ENCODE data around the gene CLCN5.

- TF ChIP-seq ZNF562 (CRISPR knock-in tag; IDR thresholded peaks at IDR 0.05; ENCODE audit: borderline replicate concordance): no peak
- TF ChIP-seq, protein P1, sequence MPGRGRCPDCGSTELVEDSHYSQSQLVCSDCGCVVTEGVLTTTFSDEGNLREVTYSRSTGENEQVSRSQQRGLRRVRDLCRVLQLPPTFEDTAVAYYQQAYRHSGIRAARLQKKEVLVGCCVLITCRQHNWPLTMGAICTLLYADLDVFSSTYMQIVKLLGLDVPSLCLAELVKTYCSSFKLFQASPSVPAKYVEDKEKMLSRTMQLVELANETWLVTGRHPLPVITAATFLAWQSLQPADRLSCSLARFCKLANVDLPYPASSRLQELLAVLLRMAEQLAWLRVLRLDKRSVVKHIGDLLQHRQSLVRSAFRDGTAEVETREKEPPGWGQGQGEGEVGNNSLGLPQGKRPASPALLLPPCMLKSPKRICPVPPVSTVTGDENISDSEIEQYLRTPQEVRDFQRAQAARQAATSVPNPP (CRISPR knock-in tag; IDR thresholded peaks at IDR 0.05): no peak
- TF ChIP-seq NR2F6 (IDR thresholded peaks at IDR 0.05): no peak
- no peak for TF ChIP-seq NR2F6 (CRISPR knock-in tag; IDR thresholded peaks at IDR 0.05)
- no peak for TF ChIP-seq FOXC1 (CRISPR knock-in tag; IDR thresholded peaks at IDR 0.05; ENCODE audit: borderline replicate concordance)
- no peak for TF ChIP-seq CTCF (CRISPR knock-in tag; IDR thresholded peaks at IDR 0.05)
- no peak for TF ChIP-seq MAX (IDR thresholded peaks at IDR 0.05)
- TF ChIP-seq, protein P2, sequence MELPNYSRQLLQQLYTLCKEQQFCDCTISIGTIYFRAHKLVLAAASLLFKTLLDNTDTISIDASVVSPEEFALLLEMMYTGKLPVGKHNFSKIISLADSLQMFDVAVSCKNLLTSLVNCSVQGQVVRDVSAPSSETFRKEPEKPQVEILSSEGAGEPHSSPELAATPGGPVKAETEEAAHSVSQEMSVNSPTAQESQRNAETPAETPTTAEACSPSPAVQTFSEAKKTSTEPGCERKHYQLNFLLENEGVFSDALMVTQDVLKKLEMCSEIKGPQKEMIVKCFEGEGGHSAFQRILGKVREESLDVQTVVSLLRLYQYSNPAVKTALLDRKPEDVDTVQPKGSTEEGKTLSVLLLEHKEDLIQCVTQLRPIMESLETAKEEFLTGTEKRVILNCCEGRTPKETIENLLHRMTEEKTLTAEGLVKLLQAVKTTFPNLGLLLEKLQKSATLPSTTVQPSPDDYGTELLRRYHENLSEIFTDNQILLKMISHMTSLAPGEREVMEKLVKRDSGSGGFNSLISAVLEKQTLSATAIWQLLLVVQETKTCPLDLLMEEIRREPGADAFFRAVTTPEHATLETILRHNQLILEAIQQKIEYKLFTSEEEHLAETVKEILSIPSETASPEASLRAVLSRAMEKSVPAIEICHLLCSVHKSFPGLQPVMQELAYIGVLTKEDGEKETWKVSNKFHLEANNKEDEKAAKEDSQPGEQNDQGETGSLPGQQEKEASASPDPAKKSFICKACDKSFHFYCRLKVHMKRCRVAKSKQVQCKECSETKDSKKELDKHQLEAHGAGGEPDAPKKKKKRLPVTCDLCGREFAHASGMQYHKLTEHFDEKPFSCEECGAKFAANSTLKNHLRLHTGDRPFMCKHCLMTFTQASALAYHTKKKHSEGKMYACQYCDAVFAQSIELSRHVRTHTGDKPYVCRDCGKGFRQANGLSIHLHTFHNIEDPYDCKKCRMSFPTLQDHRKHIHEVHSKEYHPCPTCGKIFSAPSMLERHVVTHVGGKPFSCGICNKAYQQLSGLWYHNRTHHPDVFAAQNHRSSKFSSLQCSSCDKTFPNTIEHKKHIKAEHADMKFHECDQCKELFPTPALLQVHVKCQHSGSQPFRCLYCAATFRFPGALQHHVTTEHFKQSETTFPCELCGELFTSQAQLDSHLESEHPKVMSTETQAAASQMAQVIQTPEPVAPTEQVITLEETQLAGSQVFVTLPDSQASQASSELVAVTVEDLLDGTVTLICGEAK (IDR thresholded peaks at IDR 0.05): no peak
- TF ChIP-seq, protein P2 (CRISPR knock-in tag; IDR thresholded peaks at IDR 0.05): no peak
- TF ChIP-seq SOX13 (IDR thresholded peaks at IDR 0.05): no peak
- TF ChIP-seq SOX13 (CRISPR knock-in tag; conservative IDR thresholded peaks at IDR 0.05 in 1 of 2, IDR thresholded peaks at IDR 0.05 in 1 of 2): no peak
- TF ChIP-seq RBFOX2 (IDR thresholded peaks at IDR 0.05; ENCODE audit: low read depth, low read length): no peak
- no peak for TF ChIP-seq POLR2AphosphoS5 (IDR thresholded peaks at IDR 0.05; ENCODE audit: low read depth, low read length)
- TF ChIP-seq, protein P3, sequence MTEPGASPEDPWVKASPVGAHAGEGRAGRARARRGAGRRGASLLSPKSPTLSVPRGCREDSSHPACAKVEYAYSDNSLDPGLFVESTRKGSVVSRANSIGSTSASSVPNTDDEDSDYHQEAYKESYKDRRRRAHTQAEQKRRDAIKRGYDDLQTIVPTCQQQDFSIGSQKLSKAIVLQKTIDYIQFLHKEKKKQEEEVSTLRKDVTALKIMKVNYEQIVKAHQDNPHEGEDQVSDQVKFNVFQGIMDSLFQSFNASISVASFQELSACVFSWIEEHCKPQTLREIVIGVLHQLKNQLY (CRISPR knock-in tag; IDR thresholded peaks at IDR 0.05): no peak
- TF ChIP-seq KLF15 (CRISPR knock-in tag; IDR thresholded peaks at IDR 0.05; ENCODE audit: borderline replicate concordance): no peak
These were observed 123.4 kb downstream of the CLCN5 start for GRCh38 chrX:50045823-50046222.
